Right hindlimb (tissue), 1 donor: ENCODE results near the gene DNAJC18.
A peak's percentile ranks its signal among the peaks of the same experiment; 100 is the strongest.
"Not testable (repeated sequence)": the region's sequence is repeated elsewhere in the genome, so short reads cannot be mapped to it uniquely, and the experiment has no call there.

Experiments used
- DNase-seq: peaks from one replicate; pipeline ENCODE4 v3.0.0-alpha.2; 2018

Gene DNAJC18

DNA sequence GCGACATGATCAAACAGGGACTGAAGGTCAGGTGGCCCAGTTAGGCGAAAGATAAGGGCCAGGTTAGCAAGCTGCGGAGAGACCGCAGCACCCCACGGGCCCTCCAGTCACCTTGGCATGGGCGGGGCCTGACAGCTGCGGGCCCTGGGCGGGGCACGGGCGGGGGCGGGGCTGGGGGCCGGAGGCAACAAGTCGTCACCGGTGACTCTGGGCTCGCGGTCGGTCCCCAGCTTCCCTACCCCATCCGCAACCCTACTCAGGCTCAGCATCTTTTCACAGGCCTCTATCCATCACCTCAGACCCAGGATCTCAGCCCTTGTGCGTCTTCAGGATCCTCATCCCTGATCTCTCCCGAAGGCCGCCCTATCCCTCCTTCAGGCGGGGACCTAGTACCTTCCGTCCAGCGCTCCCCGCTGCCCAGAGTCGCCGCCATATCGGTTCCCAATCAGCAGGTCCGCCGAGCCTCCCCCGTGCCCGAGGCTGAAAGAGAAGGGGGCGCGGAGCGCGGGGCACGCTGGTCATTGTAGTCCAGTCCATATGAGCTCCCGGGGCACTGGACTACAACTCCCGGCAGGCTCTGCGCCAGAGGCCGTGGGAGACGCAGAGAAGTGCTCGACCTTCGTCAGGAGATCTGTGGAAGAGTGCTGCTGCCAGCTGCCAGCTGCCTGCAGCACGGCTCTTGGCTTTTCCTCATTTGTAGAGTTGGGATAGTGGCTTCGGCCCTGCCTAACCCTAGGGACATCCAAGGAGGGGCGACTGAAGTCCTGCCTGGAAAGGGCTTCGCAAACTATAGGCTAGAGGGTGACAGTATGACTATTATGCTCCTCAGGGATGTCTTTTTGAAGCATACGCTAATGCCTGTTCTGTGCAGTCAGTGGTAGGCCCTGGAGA lies at the start of gene DNAJC18:
TSS of gene DNAJC18 (minus strand) at position 513 of the 891 bp plus-strand sequence. CDS start at position 433, 80 bp downstream.
- peak; percentile 97 for DNase-seq

DNA sequence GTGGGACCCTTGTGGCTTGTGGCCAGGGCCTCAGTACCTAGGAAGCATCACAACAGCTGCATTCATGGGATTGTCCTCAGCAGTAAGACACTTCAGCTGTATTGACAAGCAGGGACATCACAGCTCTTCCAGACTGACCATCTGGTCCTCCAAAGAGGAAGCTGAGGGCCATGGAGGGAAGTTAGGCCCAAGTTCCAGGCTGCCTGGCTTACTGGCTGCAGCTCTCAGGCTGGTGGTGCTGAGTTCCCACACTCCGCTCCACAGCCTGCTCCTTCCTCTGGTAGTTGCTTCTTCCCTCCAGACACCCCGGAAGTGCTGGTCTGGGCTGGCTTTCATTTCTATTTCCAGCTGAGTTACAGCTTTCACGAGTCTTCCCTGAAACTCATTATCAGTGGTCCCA lies 48.9 kb upstream of the DNAJC18 start:
- DNase-seq: no peak

DNA sequence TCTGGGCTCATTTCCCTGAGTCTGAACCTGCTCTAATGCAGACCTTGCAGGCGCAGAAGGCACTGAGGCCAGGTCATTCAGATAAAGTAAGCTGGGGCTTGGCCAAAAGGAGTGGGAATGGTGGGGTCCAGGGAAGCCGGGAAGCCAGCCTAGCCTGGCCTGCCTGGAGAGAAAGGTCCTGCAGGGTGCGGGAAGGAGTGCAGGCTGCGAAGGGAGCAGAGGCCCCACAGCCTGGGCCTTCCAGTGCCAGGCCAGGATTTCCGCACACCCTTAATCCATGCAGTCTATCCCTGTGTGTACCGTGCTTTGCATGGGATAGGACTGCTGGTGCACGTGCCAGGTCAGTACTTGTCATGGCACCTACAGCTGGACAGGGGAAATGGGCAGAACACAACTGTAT lies 46.9 kb upstream of the DNAJC18 start:
- no peak for DNase-seq

- DNase-seq: not testable (repeated sequence)
Observed at GRCh38 chr5:139482890-139483208, 43.5 kb upstream of the DNAJC18 start.

- DNase-seq: peak; percentile 92
Observed at GRCh38 chr5:139482050-139482889, 42.9 kb upstream of the DNAJC18 start, which contains the start of gene STING1. STING1 (minus strand) TSS chr5:139482758; CDS start chr5:139481704, 1,054 bp downstream.

- DNase-seq: no peak
Observed at GRCh38 chr5:139481580-139482049, 42.3 kb upstream of the DNAJC18 start.

DNA sequence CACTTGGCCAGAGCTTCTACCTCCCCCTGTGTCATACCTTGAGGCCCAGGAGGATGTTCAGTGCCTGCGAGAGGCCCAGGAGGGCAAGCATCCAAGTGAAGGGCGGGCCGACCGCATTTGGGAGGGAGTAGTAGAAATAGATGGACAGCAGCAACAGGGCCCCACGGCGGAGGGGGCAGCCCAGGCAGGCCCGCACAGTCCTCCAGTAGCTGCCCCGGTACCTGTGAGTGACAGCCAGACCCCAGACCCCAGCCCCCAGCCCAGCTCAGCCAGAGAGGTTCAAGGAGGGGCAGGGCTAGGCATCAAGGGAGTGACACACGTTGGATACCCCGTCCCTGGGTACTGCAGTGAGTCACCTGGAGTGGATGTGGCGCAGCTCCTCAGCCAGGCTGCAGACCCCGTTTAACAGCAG lies 41.8 kb upstream of the DNAJC18 start:
- DNase-seq: peak; percentile 83

DNA sequence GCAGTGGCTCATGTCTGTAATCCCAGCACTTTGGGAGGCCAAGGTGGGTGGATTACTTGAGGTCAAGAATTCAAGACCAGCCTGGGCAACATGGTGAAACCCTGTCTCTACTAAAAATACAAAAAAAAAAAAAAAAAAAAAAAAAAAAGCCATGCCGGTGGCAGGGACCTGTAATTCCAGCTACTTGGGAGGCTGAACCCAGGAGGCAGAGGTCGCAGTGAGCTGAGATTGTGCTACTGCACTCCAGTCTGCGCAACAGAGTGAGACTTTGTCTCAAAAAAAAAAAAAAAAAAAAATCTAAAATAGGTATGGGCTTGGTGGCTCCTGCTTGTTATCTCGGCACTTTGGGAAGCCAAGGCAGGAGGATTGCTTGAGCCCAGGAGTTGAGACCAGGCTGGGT lies 40.4 kb upstream of the DNAJC18 start:
- not testable (repeated sequence) for DNase-seq

GRCh38 chr5:139478657-139479423 lies 39.5 kb upstream of the DNAJC18 start:
- not testable (repeated sequence) for DNase-seq

DNA sequence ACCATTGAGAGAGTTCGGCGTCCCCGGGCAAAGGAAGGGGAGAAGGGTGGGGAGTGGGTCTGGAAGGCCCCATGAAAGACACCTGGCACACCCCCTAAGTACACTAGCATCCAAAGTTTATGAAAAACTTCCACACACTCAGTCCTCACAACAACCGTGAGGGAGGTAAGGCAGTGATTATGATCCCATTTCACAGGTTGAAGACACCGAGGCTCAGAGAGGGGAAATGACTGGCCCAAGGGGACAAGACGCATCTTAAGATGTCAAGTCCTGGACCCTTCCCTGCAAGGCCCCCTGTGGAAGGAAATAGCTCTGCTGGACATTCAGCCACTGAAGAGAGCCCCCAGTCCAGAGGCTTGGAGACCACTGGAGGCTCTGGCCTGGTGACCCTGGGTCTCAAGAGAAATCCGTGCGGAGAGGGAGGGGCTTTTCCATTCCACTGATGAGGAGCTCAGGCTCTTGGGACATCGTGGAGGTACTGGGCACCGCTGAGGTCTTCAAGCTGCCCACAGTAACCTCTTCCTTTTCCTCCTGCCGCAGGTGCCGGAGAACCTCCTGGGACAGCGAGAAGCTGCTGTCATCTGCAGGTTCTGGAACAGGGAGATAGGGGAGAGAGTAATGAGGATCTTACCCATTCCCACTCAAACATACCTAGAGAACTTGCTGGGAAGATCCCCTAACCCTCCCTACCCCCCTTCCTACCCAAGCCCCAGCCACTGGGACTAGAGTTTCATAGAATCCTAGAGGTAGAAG lies 36.7 kb upstream of the DNAJC18 start:
- no peak for DNase-seq

DNA sequence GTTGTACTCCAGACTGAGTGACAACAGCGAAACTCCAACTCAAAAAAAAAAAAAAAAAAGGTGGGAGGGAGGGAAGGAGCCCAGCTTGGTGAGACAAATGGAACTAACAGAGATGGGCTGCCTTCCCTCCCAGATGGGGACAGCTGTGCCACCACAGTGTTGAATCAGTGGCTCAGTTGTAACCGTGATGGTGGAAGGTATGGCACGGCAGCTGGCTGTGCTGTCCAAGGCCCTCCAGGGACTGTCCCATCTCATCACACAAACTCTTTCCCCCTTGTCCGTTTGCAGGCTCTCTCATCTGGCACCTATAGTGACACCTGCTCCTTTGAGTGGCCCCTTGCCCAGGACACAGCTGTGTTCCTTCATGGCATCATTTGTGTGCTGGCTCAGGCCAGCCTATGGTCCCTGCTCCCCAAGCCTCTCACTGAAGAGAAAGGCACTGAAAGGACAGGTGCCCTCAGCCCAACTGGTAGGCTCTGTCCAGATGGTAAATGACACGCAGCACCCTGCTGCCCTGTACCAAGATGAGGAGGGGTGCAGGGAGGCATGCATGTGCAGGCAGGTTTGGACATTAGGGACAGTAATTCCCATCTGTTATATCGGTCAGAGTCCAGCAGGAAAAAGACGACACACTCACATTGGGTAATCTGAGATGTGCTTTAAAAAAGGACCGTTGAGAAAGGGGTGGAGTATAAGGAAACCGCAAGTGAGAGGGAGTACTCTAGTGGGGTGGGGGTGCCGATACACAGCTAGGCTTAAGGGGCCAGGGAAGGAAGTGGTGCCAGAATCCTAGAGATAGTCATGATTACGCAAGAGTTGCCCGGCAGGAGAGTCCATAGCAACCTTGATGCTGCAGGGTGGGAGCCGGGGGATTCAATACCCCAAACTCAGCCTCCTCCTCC lies 35.8 kb upstream of the DNAJC18 start:
- peak; percentile 38 for DNase-seq

- no peak for DNase-seq
Observed at GRCh38 chr5:139473565-139473964, 34.2 kb upstream of the DNAJC18 start.

- peak; percentile 39 for DNase-seq
Observed at GRCh38 chr5:139473105-139473504, 33.8 kb upstream of the DNAJC18 start.

GRCh38 chr5:139472386-139473030 lies 33.2 kb upstream of the DNAJC18 start:
- no peak for DNase-seq

GRCh38 chr5:139470821-139471300 lies 31.5 kb upstream of the DNAJC18 start, which contains the start of gene SMIM33:
SMIM33 (plus strand) TSS chr5:139471004; CDS start chr5:139471122, 118 bp downstream.
- DNase-seq: no peak

- no peak for DNase-seq
Observed at GRCh38 chr5:139468421-139468931, 29.2 kb upstream of the DNAJC18 start.

DNA sequence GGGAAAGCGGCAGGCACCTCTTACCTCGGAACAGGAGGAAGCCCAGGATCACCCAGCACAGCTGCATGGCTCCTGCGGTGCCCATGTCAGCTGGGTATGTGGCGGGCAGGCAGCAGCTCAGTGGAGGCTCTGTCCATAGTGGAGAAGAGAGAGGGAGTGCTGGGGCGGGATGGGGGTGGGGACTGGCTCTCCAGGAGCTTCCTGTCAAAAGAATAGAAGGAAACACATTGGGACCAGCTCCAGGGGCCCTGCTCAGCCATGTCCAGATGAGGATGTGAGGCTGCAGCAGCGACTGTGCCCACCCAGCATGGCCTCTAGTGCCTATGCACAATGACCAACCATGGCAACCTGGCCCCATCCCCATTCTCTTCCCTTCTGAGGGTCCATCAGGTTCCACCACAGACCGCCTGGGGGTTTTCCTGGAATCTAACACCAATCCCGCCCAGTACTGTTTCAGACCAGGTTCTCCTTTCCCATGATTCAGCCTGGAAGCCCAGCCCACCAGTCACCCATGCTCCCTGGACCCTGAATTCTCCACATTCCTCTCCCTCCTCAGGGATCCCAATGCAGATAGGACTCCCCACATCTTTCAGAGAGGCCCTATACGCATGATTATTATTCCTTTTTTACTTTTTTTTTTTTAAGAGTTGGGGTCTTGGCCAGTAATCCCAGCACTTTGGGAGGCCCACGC lies 23.4 kb upstream of the DNAJC18 start, which contains the start of gene ECSCR:
TSS of gene ECSCR (minus strand) at position 158 of the 691 bp plus-strand sequence. CDS start at position 85, 73 bp downstream.
- DNase-seq: no peak

GRCh38 chr5:139461698-139462097 lies 22.4 kb upstream of the DNAJC18 start:
- no peak for DNase-seq

GRCh38 chr5:139461176-139461575 lies 21.9 kb upstream of the DNAJC18 start:
- no peak for DNase-seq
